Astrocyte of the cerebellum (primary cell): ENCODE measurements around the gene CCDC78.
"Not testable (repeated sequence)": the region's sequence is repeated elsewhere in the genome, so short reads cannot be mapped to it uniquely, and the experiment has no call there.

Experiments used
- DNase-seq: peaks from one replicate; pipeline ENCODE4 v3.0.0-alpha.2; 2011; ENCODE audit warnings: low read depth
- H3K4me3 ChIP-seq: 2 replicates; pipeline ENCODE4 v1.5.1; 2011; ENCODE audit warnings: mild to moderate bottlenecking, low read depth, low read length, moderate library complexity
- in situ Hi-C: cut with HindIII; loops from 2 replicates; pipeline ENCODE4 v1.10.0; 2017; ENCODE audit warnings: low sequenced_read_pairs
- TF ChIP-seq, protein P1 (sequence below): IDR thresholded peaks from 2 replicates; pipeline ENCODE4 v1.5.1; 2012; ENCODE audit warnings: low read length, low read depth, moderate library complexity, mild to moderate bottlenecking; ENCODE audit errors: missing control alignments

CCDC78 gene

DNA sequence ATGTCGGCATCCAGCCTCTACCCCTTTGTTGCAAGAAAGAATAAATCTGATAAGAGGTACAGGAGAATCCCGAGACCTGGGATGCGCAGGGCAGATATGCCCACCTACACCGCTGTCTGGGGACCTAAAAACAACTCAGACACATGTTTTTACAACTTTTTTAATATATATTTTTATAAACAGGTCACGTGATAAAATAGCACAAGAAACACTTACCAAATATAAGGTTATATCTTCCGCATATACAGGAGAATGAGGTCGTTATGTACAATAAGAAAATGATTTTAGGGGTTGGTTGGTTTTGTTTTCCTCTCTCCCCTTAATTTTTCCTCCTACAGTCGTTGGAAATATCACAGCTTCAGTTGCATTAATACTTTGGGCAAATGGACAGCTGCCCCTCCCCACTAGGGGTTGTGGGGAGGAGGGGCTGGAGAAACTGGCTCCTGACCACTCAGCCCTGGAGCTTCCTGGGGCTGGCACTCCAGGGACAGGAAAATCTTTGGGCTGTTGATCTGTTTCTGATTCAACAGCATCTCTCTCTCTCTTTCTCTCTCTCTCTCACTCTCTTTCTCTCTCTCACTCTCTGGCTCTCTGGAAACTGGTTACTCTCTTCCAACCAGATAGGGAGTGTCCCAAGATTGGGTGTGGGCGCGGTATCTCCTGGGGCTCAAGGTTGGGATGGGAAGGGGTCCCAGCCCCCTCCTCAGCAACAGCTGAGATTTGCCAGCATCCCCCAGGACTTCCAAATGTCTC, 33.7 kb downstream of the CCDC78 start:
- TF ChIP-seq, protein P1, sequence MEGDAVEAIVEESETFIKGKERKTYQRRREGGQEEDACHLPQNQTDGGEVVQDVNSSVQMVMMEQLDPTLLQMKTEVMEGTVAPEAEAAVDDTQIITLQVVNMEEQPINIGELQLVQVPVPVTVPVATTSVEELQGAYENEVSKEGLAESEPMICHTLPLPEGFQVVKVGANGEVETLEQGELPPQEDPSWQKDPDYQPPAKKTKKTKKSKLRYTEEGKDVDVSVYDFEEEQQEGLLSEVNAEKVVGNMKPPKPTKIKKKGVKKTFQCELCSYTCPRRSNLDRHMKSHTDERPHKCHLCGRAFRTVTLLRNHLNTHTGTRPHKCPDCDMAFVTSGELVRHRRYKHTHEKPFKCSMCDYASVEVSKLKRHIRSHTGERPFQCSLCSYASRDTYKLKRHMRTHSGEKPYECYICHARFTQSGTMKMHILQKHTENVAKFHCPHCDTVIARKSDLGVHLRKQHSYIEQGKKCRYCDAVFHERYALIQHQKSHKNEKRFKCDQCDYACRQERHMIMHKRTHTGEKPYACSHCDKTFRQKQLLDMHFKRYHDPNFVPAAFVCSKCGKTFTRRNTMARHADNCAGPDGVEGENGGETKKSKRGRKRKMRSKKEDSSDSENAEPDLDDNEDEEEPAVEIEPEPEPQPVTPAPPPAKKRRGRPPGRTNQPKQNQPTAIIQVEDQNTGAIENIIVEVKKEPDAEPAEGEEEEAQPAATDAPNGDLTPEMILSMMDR, result no peak
- H3K4me3 ChIP-seq, result no peak overlapping the region
- in situ Hi-C loops, result no loop called here
- DNase-seq, result no peak

DNA sequence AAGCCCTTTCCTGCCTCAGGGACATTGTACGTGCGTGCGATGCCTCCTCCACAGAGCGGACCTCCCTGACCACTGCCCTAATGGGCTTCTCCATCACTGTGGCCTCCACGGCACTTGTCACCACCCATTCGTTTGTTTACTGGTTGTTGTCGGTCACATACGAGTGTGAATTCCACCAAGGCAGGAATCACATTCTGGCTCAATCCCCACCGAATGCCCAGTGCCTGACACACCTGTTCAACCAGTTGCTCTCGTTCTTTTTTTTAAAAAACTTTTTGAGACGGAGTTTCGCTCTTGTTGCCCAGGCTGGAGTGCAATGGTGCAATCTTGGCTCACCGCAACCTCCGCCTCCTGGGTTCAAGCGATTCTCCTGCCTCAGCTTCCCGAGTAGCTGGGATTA, 35.0 kb downstream of the CCDC78 start:
- DNase-seq, in situ Hi-C loops: not testable (repeated sequence)

DNA sequence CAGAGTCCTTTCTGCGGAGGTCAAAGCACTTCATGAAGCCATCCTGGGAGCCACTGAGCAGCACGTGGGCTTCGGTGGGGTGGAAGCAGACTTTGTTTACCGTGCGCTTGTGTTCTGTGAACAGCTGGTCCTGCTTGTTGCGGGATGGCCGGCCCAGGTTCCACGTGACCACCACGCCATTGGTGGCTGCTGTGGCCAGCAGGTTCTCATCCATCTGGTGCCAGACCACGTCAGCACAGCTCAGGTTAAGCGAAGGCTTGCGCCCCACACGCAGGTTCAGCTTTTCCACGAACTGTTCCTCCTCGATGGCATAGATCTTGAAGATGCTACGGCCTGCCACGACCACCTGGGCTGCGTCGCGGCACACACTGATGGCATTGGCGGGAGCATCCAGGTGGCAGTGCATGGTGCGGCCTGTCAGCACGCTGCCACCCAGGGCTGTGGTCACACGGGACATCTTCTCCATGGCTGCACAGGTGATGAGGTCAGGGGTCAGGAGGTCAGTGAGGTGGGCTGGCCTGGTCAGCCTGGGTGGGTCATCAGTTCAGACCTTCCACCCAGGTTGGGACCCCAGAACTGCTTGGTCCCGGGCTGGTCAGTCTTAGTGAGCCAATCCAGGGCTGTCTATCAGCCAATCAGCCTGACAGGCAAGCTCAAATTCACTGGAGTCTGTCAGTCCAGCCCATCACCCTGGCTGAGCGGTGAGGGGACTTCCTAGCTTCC, 36.9 kb downstream of the CCDC78 start:
- in situ Hi-C loops, result no loop called here
- TF ChIP-seq, protein P1, result no peak
- peak overlapping the region; percentile 87 for H3K4me3 ChIP-seq

More for the DNA sequence above, 35.0 kb downstream of the CCDC78 start:
- not testable (repeated sequence) for H3K4me3 ChIP-seq

DNA sequence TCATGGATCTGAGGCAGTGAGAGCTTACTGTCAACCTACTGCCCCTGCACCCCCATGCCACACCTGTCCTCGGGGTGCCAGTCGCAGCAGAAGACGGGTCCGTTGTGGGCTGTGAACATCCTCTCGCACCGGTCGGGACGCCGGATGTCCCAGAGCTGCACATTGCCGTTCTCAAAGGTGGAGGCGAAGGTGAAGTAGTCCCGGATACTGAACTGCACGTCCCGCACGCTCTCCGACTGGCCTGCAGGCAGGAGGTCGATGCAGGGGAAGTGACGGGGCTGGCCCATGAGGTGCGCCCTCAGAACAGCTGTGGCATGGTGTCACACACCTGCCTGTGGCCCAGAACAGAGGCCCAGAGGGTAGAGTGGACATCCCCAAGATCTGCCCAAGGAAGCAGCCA, 38.7 kb downstream of the CCDC78 start:
- TF ChIP-seq, protein P1, result no peak
- DNase-seq, result no peak
- no peak overlapping the region for H3K4me3 ChIP-seq
- in situ Hi-C loops, result no loop called here

More for the DNA sequence above, 36.9 kb downstream of the CCDC78 start:
- DNase-seq, result no peak

DNA sequence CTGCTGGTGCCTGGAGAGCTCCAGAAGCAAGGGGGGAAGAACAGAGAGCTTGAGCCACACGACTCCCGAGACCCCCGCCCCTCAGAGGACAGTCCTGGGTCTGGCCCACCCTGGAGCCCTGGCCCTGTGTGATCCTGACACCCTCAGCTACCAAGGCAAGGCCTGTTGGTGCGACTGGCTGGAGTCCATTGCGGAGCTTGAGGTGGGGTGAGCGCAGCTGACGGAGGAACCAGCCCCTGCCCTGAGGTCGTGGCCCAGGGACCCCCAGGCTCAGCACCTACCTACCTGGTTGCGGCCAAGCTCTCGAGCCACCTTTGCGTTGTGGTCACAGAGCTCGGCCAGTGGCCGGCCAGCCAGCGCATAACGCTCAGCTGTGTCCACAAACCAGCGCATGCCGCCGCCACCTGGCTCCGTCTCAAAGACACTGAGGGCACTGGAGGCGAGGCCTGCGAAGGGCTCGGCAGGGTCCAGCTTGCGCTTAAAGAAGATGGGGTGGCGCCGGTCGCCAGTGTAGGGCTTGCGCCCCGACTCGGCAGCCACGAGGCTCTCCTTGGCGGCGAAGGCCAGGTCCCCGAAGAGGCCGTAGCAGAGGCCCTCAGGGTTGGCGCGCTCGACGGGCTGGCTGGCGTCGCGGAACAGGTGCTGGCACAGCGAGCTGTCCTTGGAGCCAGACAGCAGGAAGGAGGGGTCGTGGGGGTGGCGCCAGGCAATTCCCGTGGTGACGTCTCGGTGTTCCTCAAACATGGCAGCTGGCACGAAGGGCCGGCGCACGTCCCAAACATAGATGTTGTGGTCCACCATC, 39.6 kb downstream of the CCDC78 start:
- TF ChIP-seq, protein P1, result no peak
- in situ Hi-C loops, result no loop called here

GRCh38 chr16:685967-686366, 40.3 kb downstream of the CCDC78 start:
- H3K4me3 ChIP-seq, result no peak overlapping the region
- TF ChIP-seq, protein P1, result peak; percentile 47
- in situ Hi-C loops, result no loop called here
- DNase-seq, result no peak

More for the DNA sequence above, 39.6 kb downstream of the CCDC78 start:
- no peak overlapping the region for H3K4me3 ChIP-seq
- no peak for DNase-seq
